ENCODE measurements around the gene ADAMTS9. TPM values are rescaled to one million over a fixed set of nuclear protein-coding genes. Genes with fewer than 3 reads are reported as not detected.

The ADAMTS9 gene
- total RNA-seq, 1 experiment from 2014 or later: 1.8 TPM

- Mint-ChIP-seq H3K4me3 (ENCODE audit: unreplicated experiment) (no peak overlapping the region), H3K27ac (ENCODE audit: low read depth, unreplicated experiment) (no peak overlapping the region), H3K36me3 (ENCODE audit: insufficient read depth, unreplicated experiment) (peaks cover 4% of the 10 kb centered on the region), H3K9me3 (ENCODE audit: unreplicated experiment) (peaks cover 4% of the 10 kb centered on the region), H3K27me3 (ENCODE audit: insufficient read depth, unreplicated experiment) (no peaks in the 10 kb centered on the region), H3K4me1 (ENCODE audit: insufficient read depth, unreplicated experiment) (no peaks in the 10 kb centered on the region)
- no TSS peak for BruUV-seq (replicated peaks)
- TF ChIP-seq CTCF (IDR thresholded peaks at IDR 0.05; ENCODE audit: unreplicated experiment): no peak
- no peak for DNase-seq (ENCODE audit: unreplicated experiment)
- intact Hi-C loops (cut with micrococcal nuclease): no loop called here
- ChIA-PET POLR2A (interaction anchor here (0.7 to 1.0 kb wide), 2 partner anchors 8 to 1651 kb away, joined by 3 to 4 read pairs; no protein-coding TSS in a partner anchor), CTCF (interaction anchor here (0.6 to 0.7 kb wide), 3 partner anchors 14 to 500 kb away, joined by 3 to 4 read pairs (median 4); no protein-coding TSS in a partner anchor)
Observed at GRCh38 chr3:64627042-64627441, 60.8 kb downstream of the ADAMTS9 start.

GRCh38 chr3:64625381-64625780 lies 62.4 kb downstream of the ADAMTS9 start:
- H3K27me3 Mint-ChIP-seq (ENCODE audit: insufficient read depth, unreplicated experiment): no peaks in the 10 kb centered on the region

GRCh38 chr3:64623125-64623524 lies 64.7 kb downstream of the ADAMTS9 start:
- ChIA-PET POLR2A (no interaction called here), CTCF (interaction anchor here (1.1 kb wide), 1 partner anchor 32 kb away, joined by 3 read pairs; no protein-coding TSS in a partner anchor)
- intact Hi-C loops (cut with micrococcal nuclease): no loop called here
- Mint-ChIP-seq H3K27me3 (ENCODE audit: insufficient read depth, unreplicated experiment) (no peaks in the 10 kb centered on the region), H3K4me1 (ENCODE audit: insufficient read depth, unreplicated experiment) (no peaks in the 10 kb centered on the region), H3K27ac (ENCODE audit: low read depth, unreplicated experiment) (no peak overlapping the region), H3K4me3 (ENCODE audit: unreplicated experiment) (no peak overlapping the region), H3K36me3 (ENCODE audit: insufficient read depth, unreplicated experiment) (no peaks in the 10 kb centered on the region), H3K9me3 (ENCODE audit: unreplicated experiment) (no peaks in the 10 kb centered on the region)
- no TSS peak for BruUV-seq (replicated peaks)
- DNase-seq (ENCODE audit: unreplicated experiment): no peak
- TF ChIP-seq CTCF (IDR thresholded peaks at IDR 0.05; ENCODE audit: unreplicated experiment): no peak

More at GRCh38 chr3:64625381-64625780, 62.4 kb downstream of the ADAMTS9 start:
- Mint-ChIP-seq H3K36me3 (ENCODE audit: insufficient read depth, unreplicated experiment) (no peaks in the 10 kb centered on the region), H3K4me1 (ENCODE audit: insufficient read depth, unreplicated experiment) (no peaks in the 10 kb centered on the region), H3K9me3 (ENCODE audit: unreplicated experiment) (peaks cover 4% of the 10 kb centered on the region), H3K4me3 (ENCODE audit: unreplicated experiment) (no peak overlapping the region), H3K27ac (ENCODE audit: low read depth, unreplicated experiment) (no peak overlapping the region)
- intact Hi-C loops (cut with micrococcal nuclease): no loop called here
- POLR2A ChIA-PET: no interaction called here
- CTCF ChIA-PET: interaction anchor here (1.4 kb wide), 1 partner anchor 11 kb away, joined by 4 read pairs; no protein-coding TSS in a partner anchor
- TF ChIP-seq CTCF (IDR thresholded peaks at IDR 0.05; ENCODE audit: unreplicated experiment): no peak
- no peak for DNase-seq (ENCODE audit: unreplicated experiment)
- BruUV-seq (replicated peaks): no TSS peak

- no peak overlapping the region for H3K27ac Mint-ChIP-seq (ENCODE audit: low read depth, unreplicated experiment)
- no peaks in the 10 kb centered on the region for H3K9me3 Mint-ChIP-seq (ENCODE audit: unreplicated experiment)
- no TSS peak for BruUV-seq (replicated peaks)
- H3K27me3 Mint-ChIP-seq (ENCODE audit: insufficient read depth, unreplicated experiment): no peaks in the 10 kb centered on the region
- ChIA-PET POLR2A (no interaction called here), CTCF (no interaction called here)
- intact Hi-C loops (cut with micrococcal nuclease): no loop called here
- no peak for TF ChIP-seq CTCF (IDR thresholded peaks at IDR 0.05; ENCODE audit: unreplicated experiment)
- no peaks in the 10 kb centered on the region for H3K36me3 Mint-ChIP-seq (ENCODE audit: insufficient read depth, unreplicated experiment)
- no peak for DNase-seq (ENCODE audit: unreplicated experiment)
- no peaks in the 10 kb centered on the region for H3K4me1 Mint-ChIP-seq (ENCODE audit: insufficient read depth, unreplicated experiment)
- no peak overlapping the region for H3K4me3 Mint-ChIP-seq (ENCODE audit: unreplicated experiment)
Observed at GRCh38 chr3:64621726-64622395, 65.9 kb downstream of the ADAMTS9 start.

Data from MCF 10A (cell line).